Epithelial cell of prostate (primary cell): ENCODE results near the gene STK26.
"Not testable (repeated sequence)": the region's sequence is repeated elsewhere in the genome, so short reads cannot be mapped to it uniquely, and the experiment has no call there.

Experiments
- DNase-seq: peaks from one replicate; pipeline ENCODE4 v3.0.0-alpha.2; 2011; ENCODE audit warnings: low read depth, low spot score
- H3K27ac ChIP-seq: fragments of 450-650 bp; 2 replicates; pipeline ENCODE4 v1.5.1; 2017; ENCODE audit warnings: mild to moderate bottlenecking

The STK26 gene

GRCh38 chrX:132033166-132033565, 10.1 kb downstream of the STK26 start:
- DNase-seq, result no peak
- H3K27ac ChIP-seq, result no peak overlapping the region

DNA sequence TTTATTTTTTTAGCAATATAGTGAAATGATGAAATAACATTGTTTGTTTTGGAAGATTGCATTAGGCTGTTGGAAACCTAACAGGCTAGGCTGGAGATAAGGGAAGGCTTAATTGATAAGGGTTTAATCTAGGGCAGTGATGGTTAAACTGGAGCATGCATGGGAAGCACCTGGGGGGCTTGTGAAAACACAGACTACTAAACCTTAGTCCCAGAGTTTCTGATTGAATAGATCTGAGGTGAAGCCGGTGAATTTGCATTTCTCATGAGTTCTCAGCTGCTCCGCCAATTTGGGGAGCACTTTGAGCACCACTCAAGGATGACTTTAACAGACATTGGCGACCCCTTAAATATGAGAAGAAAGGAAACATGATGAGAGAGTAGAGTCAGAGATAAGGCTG, 11.5 kb downstream of the STK26 start:
- no peak for DNase-seq
- no peak overlapping the region for H3K27ac ChIP-seq

DNA sequence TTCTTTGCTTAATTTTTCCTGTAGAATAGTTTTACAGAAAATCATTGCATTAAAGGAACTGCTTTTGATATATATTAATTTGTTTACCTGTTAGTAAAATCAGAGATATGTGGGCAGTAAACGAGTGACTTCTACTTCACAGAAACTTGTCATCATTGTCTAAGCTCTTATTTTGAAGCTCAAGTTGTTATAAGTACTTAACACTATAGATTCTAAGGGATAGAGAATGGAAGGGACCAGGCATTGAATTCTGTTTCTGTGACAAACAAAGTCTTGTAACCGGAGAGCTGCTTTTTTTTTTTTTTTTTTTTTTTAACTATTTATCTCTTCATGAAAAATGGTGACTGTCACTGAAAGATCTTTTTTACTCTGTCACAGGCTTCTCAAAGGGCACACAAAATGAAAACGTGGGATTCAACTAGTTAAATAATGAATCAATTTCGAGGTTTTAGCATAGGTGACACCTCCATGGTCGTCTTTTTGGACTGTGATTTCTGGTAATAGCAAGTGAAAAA, 14.4 kb downstream of the STK26 start:
- no peak for DNase-seq
- no peak overlapping the region for H3K27ac ChIP-seq

DNA sequence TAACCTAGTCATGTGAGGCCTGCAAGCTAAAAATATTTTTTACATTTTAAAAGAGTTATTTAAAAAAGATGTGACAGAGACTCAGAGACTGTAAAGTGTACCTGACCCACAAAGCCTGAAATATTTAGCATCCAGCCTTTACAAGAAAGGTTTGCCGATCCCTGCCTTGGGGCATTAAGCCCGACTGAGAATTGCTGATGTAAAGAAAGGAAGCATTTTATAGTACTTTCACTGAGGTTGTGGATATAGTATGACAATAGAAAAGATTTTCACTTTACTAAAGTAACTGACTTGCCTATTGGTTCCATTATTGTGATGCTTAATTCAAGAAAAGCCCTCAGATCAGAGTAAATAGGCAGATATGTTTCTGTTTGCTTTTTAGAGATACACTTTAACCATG, 17.0 kb downstream of the STK26 start:
- H3K27ac ChIP-seq, result no peak overlapping the region
- no peak for DNase-seq

DNA sequence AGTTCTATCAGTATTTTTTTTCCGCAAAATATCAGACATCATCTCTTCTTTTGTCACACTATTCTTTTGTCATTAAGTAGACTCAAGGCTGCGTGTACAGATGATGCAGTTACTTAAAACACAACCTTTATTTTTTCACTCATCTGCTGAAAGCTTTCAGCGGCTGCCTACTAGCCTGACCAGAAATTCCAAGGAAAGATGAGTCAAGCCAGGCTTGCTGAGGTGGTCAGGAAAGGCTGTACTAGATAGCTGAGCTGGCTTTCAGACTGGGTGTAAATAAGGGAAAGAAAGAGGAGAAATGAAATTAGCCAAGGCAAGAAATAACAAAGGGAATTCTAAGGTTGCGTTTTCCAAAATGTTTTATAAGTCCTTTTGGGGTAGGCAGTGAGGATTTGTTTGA, 17.9 kb downstream of the STK26 start:
- DNase-seq, result no peak
- no peak overlapping the region for H3K27ac ChIP-seq

DNA sequence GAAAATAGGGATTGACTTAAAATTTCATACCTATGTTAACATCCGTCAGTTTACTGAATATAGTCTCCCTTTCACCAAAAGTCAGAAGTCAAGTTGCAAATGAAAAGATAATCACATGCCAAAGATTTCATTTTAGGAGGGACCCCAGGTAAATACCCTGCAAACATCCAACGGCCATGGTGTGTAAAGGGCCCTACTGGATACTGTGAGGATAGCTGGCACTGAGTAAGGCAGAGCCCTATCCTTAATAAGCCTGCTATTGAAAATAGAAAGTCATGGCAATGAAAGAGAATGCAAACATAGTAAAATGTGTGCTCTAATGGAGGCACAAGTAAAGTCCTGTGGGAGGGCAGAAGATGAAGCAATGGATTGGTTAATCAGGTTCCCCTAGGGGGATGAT, 20.9 kb downstream of the STK26 start:
- H3K27ac ChIP-seq, result no peak overlapping the region
- no peak for DNase-seq

DNA sequence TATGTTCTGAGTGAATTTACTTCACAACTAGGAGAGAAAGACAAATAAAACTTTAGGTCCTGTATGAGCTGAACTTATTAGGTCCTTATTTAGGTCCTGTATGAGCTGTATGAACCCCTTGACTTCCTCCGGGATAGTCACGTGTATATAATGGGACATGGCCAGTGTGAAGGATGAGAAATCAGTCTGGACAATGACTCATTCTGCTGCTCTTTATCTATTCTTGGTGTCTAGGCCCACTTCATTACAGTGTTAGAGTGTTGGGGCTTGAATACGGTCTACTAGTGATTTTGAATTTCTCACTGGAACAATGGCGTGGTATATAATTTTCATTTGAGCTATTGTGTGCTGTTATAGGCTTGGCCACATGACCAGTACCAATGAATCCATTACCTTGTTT, 21.9 kb downstream of the STK26 start:
- DNase-seq, result no peak

DNA sequence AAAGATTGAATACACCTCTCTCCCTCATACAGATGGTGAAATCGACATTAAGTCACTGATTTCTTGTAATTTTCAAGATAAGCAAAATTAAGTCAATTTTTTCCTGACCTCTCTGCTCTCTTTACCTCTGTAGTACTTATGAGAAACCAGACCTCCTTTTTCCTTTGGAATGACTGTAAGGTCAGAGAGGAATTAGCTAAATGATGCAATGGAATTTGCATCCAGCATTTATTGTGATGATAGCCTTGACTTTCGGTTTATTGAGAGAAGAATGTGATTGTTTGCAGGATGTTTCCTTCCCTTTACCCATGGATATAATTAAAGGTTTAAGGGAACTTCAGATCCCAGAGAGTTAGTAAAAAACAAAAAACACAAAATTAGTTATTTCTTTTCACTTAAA, 22.4 kb downstream of the STK26 start:
- no peak for DNase-seq
- no peak overlapping the region for H3K27ac ChIP-seq

More for the DNA sequence above, 21.9 kb downstream of the STK26 start:
- H3K27ac ChIP-seq, result no peak overlapping the region

- DNase-seq, result no peak
- H3K27ac ChIP-seq, result no peak overlapping the region
Measured at GRCh38 chrX:132046533-132046932, 23.4 kb downstream of the STK26 start.

DNA sequence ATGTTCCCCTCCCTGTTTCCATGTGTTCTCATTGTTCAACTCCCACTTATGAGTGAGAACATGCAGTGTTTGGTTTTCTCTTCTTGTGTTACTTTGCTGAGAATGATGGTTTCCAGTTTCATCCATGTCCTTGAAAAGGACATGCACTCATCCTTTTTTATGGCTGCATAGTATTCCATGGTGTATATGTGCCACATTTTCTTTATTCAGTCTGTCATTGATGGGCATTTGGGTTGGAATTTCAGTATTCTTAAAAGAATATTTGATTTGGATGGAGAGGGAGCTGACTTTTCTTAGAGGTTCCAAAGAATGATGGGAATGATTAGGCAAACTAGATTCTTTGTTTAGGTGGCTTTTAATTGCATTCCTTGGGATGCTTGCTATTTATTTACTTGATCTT, 28.7 kb downstream of the STK26 start:
- DNase-seq, H3K27ac ChIP-seq: not testable (repeated sequence)

GRCh38 chrX:132058050-132058449, 34.9 kb downstream of the STK26 start:
- no peak for DNase-seq
- H3K27ac ChIP-seq, result no peak overlapping the region

GRCh38 chrX:132058975-132059374, 35.9 kb downstream of the STK26 start:
- no peak for DNase-seq
- H3K27ac ChIP-seq, result no peak overlapping the region

DNA sequence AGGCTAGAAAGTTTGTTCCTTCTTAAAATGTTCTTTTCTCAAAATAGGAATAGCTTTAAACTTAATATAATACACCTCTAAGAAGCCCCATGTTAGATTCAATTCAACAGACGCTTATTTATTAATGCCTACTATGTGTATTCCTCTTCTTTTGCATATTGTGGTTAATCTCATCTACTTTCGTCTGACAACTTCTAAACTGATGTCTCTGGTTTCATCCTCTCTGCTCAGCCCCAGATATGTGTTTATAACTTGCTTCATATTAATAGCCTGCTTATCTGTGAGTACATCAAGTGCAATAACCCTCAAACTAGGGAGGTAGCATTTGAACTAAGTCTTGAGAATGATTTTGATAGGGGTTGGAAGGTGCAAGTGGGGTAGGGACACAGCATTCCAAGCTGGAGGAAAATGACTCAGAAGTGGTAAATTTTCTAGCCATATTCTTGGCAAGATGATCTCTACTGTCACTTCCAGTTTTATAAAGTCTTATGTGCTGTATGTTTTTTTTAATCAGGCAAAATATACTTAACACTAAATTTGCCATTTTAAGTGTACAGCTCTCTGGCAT, 37.0 kb downstream of the STK26 start:
- no peak for DNase-seq
- no peak overlapping the region for H3K27ac ChIP-seq

DNA sequence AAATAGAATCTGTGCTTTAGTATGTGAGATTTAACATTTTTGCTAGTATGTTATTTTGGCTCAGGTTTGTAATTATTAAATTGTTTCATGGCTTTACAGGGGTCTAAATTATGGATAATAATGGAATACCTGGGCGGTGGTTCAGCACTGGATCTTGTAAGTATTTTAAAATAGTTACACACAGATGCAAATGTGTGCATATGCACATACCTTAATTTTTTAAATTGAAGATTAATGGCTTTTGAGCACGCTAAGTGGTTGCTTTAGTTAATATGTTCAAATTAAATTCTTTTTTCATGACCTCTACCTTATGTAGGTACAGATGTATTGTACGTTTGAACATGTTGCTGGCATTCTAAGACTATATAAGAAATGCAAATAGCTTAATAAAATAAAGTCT, 40.2 kb downstream of the STK26 start:
- DNase-seq, result no peak
- H3K27ac ChIP-seq, result no peak overlapping the region

DNA sequence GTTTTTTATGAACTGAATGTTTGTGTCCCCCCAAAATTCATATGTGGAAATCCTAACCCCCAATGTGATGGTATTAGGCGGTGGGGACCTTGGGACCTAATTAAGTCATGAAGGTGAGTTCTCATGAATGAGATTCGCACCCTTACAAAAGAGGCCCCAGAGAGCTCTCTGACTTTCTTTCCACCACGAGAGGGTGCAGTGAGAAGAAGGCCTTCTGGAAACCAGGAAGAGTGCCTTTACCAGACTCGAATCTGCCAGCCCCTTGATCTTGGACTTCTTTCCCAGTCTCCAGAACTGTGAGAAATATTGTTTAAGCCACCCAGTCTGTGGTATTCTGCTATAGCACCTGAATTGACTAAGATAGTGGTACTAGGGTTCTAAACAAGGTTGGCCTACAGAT, 40.8 kb downstream of the STK26 start:
- H3K27ac ChIP-seq, result no peak overlapping the region
- no peak for DNase-seq

DNA sequence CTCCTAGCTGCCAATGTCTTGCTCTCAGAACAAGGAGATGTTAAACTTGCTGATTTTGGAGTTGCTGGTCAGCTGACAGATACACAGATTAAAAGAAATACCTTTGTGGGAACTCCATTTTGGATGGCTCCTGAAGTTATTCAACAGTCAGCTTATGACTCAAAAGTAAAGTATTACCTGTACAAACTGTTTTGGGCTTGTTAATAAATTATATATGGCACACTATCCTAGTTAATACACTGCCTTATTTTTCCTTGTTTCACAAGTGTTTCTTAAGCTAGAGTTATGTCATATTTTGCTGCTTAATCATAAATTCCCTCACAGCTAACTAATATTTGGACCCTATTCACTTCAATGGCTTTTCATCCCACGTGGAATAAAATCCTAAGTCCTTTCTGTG, 45.3 kb downstream of the STK26 start:
- no peak for DNase-seq
- H3K27ac ChIP-seq, result peak overlapping the region; percentile 42

DNA sequence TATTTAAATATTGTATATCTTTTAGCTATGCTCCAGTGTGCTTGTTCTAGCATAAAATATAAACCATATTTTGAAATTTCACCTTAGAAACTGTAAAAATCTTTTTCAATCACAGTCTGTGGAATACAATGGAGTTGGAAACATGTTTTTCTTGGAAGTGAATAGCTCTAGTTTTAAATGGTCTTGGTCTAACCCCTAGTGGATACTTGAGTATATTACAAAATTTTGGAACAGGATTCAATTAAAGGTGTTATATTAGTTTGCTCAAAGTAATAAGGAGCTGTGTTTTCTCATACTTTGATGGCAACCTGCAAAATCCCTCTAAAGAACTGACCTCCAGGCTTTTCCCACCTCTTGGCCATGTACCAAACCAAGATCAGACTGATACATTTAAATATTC, 48.2 kb downstream of the STK26 start:
- no peak for DNase-seq
- H3K27ac ChIP-seq, result no peak overlapping the region

DNA sequence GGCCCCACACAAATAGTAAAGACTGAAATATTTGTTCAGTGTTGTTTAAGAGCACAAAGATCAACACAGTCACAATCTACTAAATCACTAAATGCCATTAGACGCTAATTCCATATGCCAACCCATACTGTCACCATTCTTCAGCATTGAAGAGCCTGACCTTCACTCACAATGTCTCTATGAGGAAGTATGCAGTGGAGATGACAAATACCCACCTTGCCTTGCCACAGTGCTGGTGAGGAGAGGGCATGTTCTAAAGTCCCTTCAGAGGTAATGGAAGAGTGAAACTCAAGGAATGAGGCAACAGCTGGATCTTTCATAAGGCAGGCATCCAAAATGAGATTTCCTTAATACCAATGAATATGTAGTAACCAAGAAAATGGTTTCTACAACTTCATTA, 54.3 kb downstream of the STK26 start:
- no peak overlapping the region for H3K27ac ChIP-seq
- DNase-seq, result no peak

GRCh38 chrX:132077912-132078311, 54.8 kb downstream of the STK26 start:
- no peak overlapping the region for H3K27ac ChIP-seq
- DNase-seq, result no peak

DNA sequence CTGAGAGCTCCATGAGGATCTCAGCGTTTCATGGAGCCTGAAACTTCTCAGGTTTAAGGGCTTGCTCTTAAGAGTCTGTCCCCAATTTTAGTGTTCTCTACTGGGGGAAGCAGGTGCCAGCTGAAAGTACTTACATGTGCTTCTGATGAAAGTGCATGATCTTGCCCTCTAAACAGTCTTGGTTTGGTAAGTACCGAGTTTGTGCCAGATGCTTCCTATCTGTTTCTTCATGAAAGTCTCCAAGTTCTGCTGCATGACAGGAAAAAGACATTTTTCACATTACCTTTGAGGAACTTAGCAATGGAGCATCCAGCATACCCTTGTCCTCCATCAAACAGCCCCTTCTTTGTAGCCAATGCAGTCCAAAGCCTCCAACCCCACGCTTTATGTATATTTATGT, 62.7 kb downstream of the STK26 start:
- no peak overlapping the region for H3K27ac ChIP-seq
- DNase-seq, result no peak

- H3K27ac ChIP-seq, result peak overlapping the region; percentile 49
- no peak for DNase-seq
Measured at GRCh38 chrX:132086672-132087071, 63.6 kb downstream of the STK26 start.

DNA sequence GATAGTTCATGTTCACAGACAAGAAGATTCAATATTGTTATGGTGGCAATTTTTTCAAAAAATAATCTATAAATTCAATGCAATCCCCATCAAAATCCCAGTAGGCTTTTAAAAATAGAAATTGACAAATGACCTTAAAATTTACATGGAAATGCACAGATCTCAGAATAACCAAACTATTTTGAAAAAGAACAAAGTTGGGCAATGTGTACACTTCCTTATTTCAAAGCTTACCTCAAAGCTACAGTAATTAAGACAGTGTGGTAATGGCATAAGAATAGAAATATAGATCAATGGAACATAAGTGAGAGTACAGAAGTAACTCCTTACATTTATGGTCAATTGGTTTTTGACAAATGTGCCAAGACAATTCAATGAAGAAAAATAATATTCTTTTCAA, 65.8 kb downstream of the STK26 start:
- H3K27ac ChIP-seq, result no peak overlapping the region
- no peak for DNase-seq
